ENCODE data around the gene FAM120A. TPM values are rescaled to one million over a fixed set of nuclear protein-coding genes. Genes with fewer than 3 reads are reported as not detected.

Gene FAM120A
- total RNA-seq, 4 donors from 2014 or later = 72.3 to 106 (median 76.1) TPM

DNA sequence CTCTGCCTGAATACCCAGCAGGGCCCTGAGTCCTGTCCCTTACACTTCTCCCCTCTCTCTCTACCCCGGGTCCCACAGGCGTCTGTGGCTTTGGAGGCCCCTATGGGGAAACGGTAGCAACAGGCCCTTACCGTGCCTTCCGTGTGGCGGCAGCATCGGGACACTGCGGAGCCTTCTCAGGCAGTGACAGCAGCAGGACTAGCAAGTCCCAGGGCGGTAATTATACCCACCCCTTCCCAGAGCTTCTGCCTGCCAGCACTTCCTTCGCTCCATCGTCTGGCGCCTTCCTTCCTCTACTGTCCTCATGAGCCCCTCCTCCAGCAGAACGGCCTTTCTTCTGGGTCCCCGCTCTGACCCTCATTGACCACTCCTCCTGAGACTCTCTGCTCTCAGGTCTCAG lies 107.0 kb downstream of the FAM120A start:
- Histone ChIP-seq H3K27ac (peak overlapping the region in 2 of 4 donors; percentile 29 to 55), H3K36me3 (peaks cover 2 to 90% (median 12%) of the 10 kb centered on the region in 3 donors), H3K27me3 (no peaks in the 10 kb centered on the region), H3K4me3 (no peak overlapping the region), H3K4me1 (peaks cover 0 to 16% (median 0%) of the 10 kb centered on the region in 4 donors), H3K9me3 (no peaks in the 10 kb centered on the region)
- TF ChIP-seq, protein P1, sequence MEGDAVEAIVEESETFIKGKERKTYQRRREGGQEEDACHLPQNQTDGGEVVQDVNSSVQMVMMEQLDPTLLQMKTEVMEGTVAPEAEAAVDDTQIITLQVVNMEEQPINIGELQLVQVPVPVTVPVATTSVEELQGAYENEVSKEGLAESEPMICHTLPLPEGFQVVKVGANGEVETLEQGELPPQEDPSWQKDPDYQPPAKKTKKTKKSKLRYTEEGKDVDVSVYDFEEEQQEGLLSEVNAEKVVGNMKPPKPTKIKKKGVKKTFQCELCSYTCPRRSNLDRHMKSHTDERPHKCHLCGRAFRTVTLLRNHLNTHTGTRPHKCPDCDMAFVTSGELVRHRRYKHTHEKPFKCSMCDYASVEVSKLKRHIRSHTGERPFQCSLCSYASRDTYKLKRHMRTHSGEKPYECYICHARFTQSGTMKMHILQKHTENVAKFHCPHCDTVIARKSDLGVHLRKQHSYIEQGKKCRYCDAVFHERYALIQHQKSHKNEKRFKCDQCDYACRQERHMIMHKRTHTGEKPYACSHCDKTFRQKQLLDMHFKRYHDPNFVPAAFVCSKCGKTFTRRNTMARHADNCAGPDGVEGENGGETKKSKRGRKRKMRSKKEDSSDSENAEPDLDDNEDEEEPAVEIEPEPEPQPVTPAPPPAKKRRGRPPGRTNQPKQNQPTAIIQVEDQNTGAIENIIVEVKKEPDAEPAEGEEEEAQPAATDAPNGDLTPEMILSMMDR (IDR thresholded peaks at IDR 0.05) = no peak
- TF ChIP-seq POLR2A (IDR thresholded peaks at IDR 0.05) (no peak), EP300 (IDR thresholded peaks at IDR 0.05) (no peak)
- DNase-seq (ENCODE audit: low spot score in 2 of 2) = no peak
- 67 to 76% methylated on average over 14 of the region's 14 CpGs for WGBS, 2 donors

- 88 to 90% methylated on average over 5 of the region's 5 CpGs for WGBS, 2 donors
- no peak overlapping the region for H3K4me3 ChIP-seq
- peaks cover 0 to 18% (median 0%) of the 10 kb centered on the region in 4 donors for H3K4me1 ChIP-seq
- no peaks in the 10 kb centered on the region for H3K27me3 ChIP-seq
- H3K9me3 ChIP-seq = no peaks in the 10 kb centered on the region
- TF ChIP-seq EP300 (IDR thresholded peaks at IDR 0.05) = no peak
- no peak for TF ChIP-seq POLR2A (IDR thresholded peaks at IDR 0.05)
- TF ChIP-seq, protein P1 (IDR thresholded peaks at IDR 0.05) = no peak
- H3K27ac ChIP-seq = no peak overlapping the region
- peaks cover 2 to 83% (median 15%) of the 10 kb centered on the region in 3 donors for H3K36me3 ChIP-seq
- DNase-seq (ENCODE audit: low spot score in 2 of 2) = no peak
Observed at GRCh38 chr9:93560991-93561390, 109.5 kb downstream of the FAM120A start.

DNA sequence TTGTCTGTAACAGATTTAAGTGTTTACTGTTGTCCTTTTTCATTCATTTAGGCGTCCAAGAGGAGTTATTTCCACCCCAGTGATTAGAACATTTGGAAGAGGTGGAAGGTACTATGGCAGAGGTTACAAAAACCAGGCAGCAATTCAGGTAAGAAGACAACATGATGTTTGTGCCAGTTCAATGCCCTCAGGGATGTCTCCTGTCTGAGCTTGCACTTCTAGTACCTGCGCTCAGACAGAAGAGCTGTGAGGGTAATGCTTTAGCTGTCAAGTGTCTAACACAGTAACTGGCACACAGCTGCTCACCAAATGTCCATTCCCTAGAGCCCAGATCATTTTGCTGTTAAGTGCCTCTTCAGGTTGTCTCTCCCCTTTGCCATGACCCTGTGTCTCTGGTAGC lies 110.7 kb downstream of the FAM120A start:
- Histone ChIP-seq H3K4me1 (peaks cover 0 to 17% (median 2%) of the 10 kb centered on the region in 4 donors), H3K27ac (no peak overlapping the region), H3K27me3 (no peaks in the 10 kb centered on the region), H3K4me3 (no peak overlapping the region), H3K9me3 (no peaks in the 10 kb centered on the region), H3K36me3 (peaks cover 2 to 73% (median 15%) of the 10 kb centered on the region in 3 donors)
- WGBS, 2 donors = 93 to 99% methylated on average over 2 of the region's 2 CpGs
- no peak for TF ChIP-seq EP300 (IDR thresholded peaks at IDR 0.05)
- TF ChIP-seq, protein P1 (IDR thresholded peaks at IDR 0.05) = no peak
- TF ChIP-seq POLR2A (IDR thresholded peaks at IDR 0.05) = no peak
- no peak for DNase-seq (ENCODE audit: low spot score in 2 of 2)

DNA sequence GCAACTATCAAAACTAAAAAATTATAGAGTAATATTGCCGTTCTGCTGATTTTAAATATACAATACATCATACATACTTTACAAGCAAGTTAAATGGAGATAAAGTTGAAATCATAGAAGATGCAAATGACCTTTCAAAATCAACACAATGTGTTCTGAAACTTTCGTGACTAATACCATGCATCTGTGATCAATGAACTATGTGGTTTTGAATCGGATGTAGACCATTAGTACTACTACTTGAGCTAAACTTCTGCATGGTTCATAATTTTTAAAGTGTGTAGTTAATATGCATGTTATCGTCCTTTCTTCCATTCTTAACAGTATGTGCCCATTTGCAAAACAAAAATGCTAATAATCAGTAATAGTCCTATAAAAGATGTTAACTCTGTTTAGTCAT lies 113.6 kb downstream of the FAM120A start:
- H3K27ac ChIP-seq = no peak overlapping the region
- H3K9me3 ChIP-seq = no peaks in the 10 kb centered on the region
- H3K27me3 ChIP-seq = no peaks in the 10 kb centered on the region
- TF ChIP-seq POLR2A (IDR thresholded peaks at IDR 0.05) (no peak), EP300 (IDR thresholded peaks at IDR 0.05) (no peak)
- TF ChIP-seq, protein P1 (IDR thresholded peaks at IDR 0.05) = no peak
- 84% methylated on average over 4 of the region's 4 CpGs for WGBS, 2 donors
- no peak for DNase-seq (ENCODE audit: low spot score in 2 of 2)
- H3K4me1 ChIP-seq = peaks cover 0 to 16% (median 8%) of the 10 kb centered on the region in 4 donors
- peaks cover 2 to 44% (median 9%) of the 10 kb centered on the region in 3 donors for H3K36me3 ChIP-seq
- no peak overlapping the region for H3K4me3 ChIP-seq

GRCh38 chr9:93566408-93567270 lies 115.2 kb downstream of the FAM120A start:
- TF ChIP-seq POLR2A (IDR thresholded peaks at IDR 0.05) (peak; percentile 90 to 92), EP300 (IDR thresholded peaks at IDR 0.05) (peak; percentile 20 to 94)
- TF ChIP-seq, protein P1 (IDR thresholded peaks at IDR 0.05) = peak; percentile 96 to 99 (median 96)
- Histone ChIP-seq H3K27ac (peak overlapping the region; percentile 84 to 95 (median 92)), H3K36me3 (peaks cover 2 to 29% (median 9%) of the 10 kb centered on the region in 3 donors), H3K4me3 (peak overlapping the region; percentile 54 to 58 (median 56)), H3K9me3 (peaks cover 0 to 5% (median 0%) of the 10 kb centered on the region in 4 donors), H3K4me1 (peaks cover 0 to 16% (median 8%) of the 10 kb centered on the region in 4 donors), H3K27me3 (no peaks in the 10 kb centered on the region)
- DNase-seq (ENCODE audit: low spot score in 2 of 2) = peak; percentile 95 to 97
- 1% methylated on average over 36 of the region's 69 CpGs for WGBS, 2 donors
